COLO668 (cell line): ENCODE results near the gene LMOD1.
"Not testable (repeated sequence)": the region's sequence is repeated elsewhere in the genome, so short reads cannot be mapped to it uniquely, and the experiment has no call there.

Source experiments
- DNase-seq: peaks from one replicate; lab custom pipeline; 2025; ENCODE audit not compliant: unreplicated experiment; lab: John Stamatoyannopoulos, UW

Gene LMOD1

GRCh38 chr1:201917362-201918033, 28.9 kb downstream of the LMOD1 start:
- no peak for DNase-seq

- DNase-seq: peak; percentile 72
Measured at GRCh38 chr1:201916649-201917249, 29.6 kb downstream of the LMOD1 start.

GRCh38 chr1:201914456-201915235, 31.7 kb downstream of the LMOD1 start:
- no peak for DNase-seq

- no peak for DNase-seq
Measured at GRCh38 chr1:201912832-201913231, 33.5 kb downstream of the LMOD1 start.

GRCh38 chr1:201911826-201912571, 34.3 kb downstream of the LMOD1 start:
- no peak for DNase-seq

- DNase-seq: no peak
Measured at GRCh38 chr1:201907621-201908020, 38.7 kb downstream of the LMOD1 start.

- DNase-seq: no peak
Measured at GRCh38 chr1:201906336-201906735, 40.0 kb downstream of the LMOD1 start.

- DNase-seq: no peak
Measured at GRCh38 chr1:201905234-201905890, 41.0 kb downstream of the LMOD1 start.

- no peak for DNase-seq
Measured at GRCh38 chr1:201904579-201904978, 41.8 kb downstream of the LMOD1 start.

- no peak for DNase-seq
Measured at GRCh38 chr1:201903135-201903534, 43.2 kb downstream of the LMOD1 start.

GRCh38 chr1:201902198-201902597, 44.1 kb downstream of the LMOD1 start:
- DNase-seq: no peak

GRCh38 chr1:201901036-201901435, 45.3 kb downstream of the LMOD1 start:
- not testable (repeated sequence) for DNase-seq

- no peak for DNase-seq
Measured at GRCh38 chr1:201900476-201900875, 45.9 kb downstream of the LMOD1 start.

- no peak for DNase-seq
Measured at GRCh38 chr1:201899683-201900429, 46.5 kb downstream of the LMOD1 start.

GRCh38 chr1:201898992-201899391, 47.4 kb downstream of the LMOD1 start:
- no peak for DNase-seq

GRCh38 chr1:201898240-201898894, 48.0 kb downstream of the LMOD1 start:
- DNase-seq: no peak

GRCh38 chr1:201896951-201897391, 49.4 kb downstream of the LMOD1 start:
- no peak for DNase-seq

GRCh38 chr1:201895913-201896807, 50.2 kb downstream of the LMOD1 start:
- peak; percentile 92 for DNase-seq
